Panc1 (cell line): Measurements from ENCODE around the gene SIGLEC5.

Experiments used
- CTCF ChIP-seq: fragments of 450-650 bp; IDR thresholded peaks from 2 replicates; pipeline ENCODE4 v1.5.1; 2017; ENCODE audit warnings: mild to moderate bottlenecking
- POLR2AphosphoS5 ChIP-seq: IDR thresholded peaks from 2 replicates; pipeline ENCODE4 v1.6.1; 2012; ENCODE audit warnings: mild to moderate bottlenecking, low read depth, low read length, moderate library complexity
- REST ChIP-seq, 2 experiments: IDR thresholded peaks; 2 replicates each; pipeline ENCODE4 v1.6.1; 2011 to 2012; ENCODE audit warnings: low read depth in 2 of 2, control low read depth in 1 of 2, low read length in 1 of 2, mild to moderate bottlenecking in 1 of 2, moderate library complexity in 1 of 2; ENCODE audit not compliant: insufficient read depth in 1 of 2
- SIN3A ChIP-seq: IDR thresholded peaks from 2 replicates; pipeline ENCODE4 v1.6.1; 2012; ENCODE audit warnings: low read depth, mild to moderate bottlenecking, low read length, moderate library complexity, borderline replicate concordance; ENCODE audit not compliant: insufficient read depth
- TCF7L2 ChIP-seq: IDR thresholded peaks from 2 replicates; pipeline ENCODE4 v1.6.1; 2011; ENCODE audit warnings: mild to moderate bottlenecking, low read depth, low read length, inconsistent platforms

GRCh38 chr19:51570962-51571575, 59.1 kb downstream of the SIGLEC5 start, which contains the start of gene ZNF175:
- TF ChIP-seq CTCF = no peak
- TF ChIP-seq SIN3A = no peak
- peak; percentile 68 for TF ChIP-seq POLR2AphosphoS5
- no peak for TF ChIP-seq REST (IDR thresholded peaks at IDR 0.05; ENCODE audit: insufficient read depth in 1 of 2, low read depth in 2 of 2, low read length in 1 of 2)
- TF ChIP-seq TCF7L2 = peak; percentile 73
